Colon (tissue), 2 donors: ENCODE data around the gene N4BP2.

ENCODE experiments used
- FAIRE-seq: peaks from 2 replicates; lab custom pipeline; 2012; peaks lifted over from hg19 to GRCh38; lab: Jason Lieb, UNC
- donor health status: control.
- donor health status: control.

N4BP2 gene

GRCh38 chr4:40192114-40193015 lies 135.7 kb downstream of the N4BP2 start:
- FAIRE-seq: no peak

GRCh38 chr4:40193016-40193571 lies 136.4 kb downstream of the N4BP2 start:
- no peak for FAIRE-seq

DNA sequence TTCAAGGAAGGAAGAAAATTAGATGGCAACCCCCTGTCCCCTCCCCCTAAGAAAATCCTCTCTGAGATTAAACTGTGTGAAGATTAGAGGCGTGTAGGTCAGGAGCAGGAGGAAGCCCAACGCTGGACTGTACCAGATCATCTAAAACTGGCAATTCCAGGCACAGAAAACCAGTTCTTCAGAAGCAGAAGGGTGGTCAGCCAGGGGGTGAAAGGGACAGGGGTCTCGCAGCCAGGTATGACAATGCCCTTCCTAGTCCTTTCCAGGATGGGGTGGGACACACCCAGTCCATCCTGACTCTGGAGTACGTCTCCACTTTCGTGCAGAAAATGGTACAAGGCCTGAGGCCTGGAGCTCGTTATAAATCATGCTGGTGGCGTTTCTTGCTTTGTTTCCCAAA lies 136.9 kb downstream of the N4BP2 start:
- FAIRE-seq: no peak

DNA sequence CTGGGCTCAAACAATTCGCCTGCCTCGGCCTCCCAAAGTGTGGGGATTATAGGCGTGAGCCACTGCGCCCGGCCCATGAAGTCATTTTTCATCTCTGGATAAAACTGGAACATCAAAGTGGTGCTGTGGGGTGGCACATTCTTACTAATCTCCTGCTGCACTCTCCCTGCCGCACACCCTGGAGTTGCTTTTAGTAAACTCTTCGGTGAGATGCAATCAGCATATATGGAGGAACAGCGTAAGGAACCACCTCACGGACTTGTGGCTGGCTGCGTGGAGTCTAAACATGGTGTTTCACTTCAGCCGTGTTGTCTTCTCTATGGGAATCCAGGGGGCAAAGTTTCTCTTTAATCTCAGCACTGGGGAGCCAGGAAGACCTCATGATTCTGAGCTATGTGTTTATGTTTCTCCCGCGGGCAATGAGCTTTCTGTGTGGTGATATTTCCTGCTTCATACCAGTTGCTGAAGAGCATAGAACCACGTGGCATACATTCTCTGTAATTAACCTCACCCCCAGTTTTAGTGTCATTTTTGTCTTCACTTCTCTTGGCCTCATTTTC lies 138.0 kb downstream of the N4BP2 start:
- FAIRE-seq: no peak

- FAIRE-seq: no peak
These were observed 138.8 kb downstream of the N4BP2 start for GRCh38 chr4:40195182-40196177.

GRCh38 chr4:40196272-40196671 lies 139.6 kb downstream of the N4BP2 start:
- no peak for FAIRE-seq

DNA sequence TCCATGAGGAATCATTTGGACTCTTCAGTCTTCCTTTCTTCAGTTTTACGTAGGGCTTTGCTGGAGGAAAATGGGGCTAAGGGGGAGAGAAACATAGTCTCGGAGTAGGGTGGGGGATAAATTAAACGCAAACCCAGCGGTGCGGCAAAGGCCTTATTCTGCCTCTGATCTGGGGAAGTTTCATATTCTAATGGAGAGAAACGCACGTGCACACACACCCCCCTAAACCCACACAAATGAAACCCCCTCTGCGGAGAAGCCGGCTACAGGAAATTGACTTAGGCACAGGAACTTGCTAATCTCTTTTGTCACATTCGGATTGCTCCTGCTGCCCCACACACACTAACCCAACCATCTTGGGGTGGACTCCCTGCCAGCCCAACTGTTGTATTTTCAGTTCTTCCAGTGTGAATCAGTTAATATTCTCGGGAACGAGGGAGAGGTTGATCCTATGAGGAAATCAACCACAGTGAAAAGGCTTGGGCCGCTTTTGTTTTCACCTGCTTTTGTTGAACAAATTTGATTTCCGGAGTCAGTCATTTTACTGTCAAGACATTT lies 140.2 kb downstream of the N4BP2 start, which contains the start of gene RHOH:
Gene RHOH, plus strand, starts transcription at position 308 of the 558 bp plus-strand sequence. CDS start 46,356 bp downstream, outside the sequence.
- no peak for FAIRE-seq

DNA sequence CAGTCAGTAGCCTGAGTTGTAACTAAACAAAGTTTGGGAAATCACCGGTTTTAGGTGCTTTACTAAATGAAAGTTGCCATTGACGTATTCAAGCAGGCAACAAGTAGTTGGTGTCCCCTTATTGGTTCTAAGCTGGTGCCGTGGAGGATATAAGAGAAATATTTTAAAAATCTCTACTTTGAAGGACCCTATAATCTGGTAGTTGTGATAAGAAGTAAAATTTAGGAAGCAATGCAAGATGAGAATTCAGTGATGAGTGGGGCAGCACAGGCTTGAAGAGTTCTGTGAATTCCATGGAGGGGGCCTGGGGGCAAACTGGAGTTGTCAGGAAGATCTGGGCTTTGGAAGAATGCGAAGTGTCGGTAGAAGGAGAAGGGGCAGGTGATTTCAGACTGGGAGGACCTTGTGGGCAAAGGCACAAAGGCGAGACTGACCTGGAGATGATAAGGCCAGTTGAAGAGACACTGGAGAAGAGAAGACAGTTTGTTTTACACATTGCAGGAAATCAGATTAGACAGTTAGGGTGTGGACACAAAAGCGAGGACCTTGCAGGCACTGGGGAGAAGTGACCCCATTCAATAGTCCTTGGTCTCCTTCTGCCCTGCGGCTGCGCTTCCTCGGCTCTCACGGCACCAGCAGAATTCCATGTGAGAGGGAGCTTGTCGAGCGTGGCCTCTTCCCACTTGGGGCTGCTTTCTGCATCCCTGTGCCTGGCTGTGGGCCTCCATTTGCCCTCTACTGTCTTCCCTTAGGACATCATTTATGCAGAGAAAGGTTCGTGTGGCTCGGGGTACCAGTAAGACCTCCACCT lies 141.4 kb downstream of the N4BP2 start:
- no peak for FAIRE-seq

GRCh38 chr4:40199179-40199670 lies 142.6 kb downstream of the N4BP2 start:
- FAIRE-seq: no peak

DNA sequence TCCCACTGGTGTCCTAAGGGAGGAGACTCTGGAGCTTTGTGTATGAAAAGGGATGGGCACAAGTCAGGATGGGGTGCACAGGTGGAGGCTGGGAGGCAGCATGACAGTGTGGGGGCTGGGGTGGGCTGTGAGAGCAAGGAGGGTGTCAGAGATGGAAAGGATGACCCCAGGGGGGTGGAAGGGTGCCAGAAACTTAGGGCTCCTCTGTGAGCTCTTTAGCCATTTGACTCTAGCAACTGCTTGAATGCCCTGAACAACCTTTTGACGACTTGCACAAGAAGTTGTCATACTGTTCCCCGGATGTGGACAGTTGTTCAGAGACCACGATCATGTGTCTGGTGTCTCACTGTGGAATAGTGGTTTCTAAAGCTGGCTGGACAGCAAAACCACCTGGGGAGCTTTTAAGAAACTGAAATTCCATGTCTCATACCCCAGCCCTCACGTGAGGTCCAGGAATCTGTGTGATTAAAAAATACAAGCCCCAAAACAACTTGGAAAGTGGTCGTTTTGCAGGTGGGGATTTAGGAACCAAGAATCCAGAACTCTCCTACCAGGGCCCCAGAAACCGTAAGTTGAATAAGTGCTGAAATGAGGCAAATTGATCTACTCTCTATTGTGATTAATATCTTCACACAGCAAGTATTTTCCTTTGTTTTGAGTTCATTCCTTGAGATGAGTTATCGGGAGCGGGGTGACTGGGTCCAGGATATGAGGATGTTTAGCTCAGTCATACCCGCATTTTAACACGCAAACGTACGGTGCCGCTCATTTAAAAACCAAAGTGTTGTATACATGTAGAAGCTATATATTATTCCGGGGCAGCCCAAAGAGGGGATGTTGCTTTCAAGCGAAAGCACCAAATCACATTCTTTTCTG lies 143.6 kb downstream of the N4BP2 start:
- no peak for FAIRE-seq

DNA sequence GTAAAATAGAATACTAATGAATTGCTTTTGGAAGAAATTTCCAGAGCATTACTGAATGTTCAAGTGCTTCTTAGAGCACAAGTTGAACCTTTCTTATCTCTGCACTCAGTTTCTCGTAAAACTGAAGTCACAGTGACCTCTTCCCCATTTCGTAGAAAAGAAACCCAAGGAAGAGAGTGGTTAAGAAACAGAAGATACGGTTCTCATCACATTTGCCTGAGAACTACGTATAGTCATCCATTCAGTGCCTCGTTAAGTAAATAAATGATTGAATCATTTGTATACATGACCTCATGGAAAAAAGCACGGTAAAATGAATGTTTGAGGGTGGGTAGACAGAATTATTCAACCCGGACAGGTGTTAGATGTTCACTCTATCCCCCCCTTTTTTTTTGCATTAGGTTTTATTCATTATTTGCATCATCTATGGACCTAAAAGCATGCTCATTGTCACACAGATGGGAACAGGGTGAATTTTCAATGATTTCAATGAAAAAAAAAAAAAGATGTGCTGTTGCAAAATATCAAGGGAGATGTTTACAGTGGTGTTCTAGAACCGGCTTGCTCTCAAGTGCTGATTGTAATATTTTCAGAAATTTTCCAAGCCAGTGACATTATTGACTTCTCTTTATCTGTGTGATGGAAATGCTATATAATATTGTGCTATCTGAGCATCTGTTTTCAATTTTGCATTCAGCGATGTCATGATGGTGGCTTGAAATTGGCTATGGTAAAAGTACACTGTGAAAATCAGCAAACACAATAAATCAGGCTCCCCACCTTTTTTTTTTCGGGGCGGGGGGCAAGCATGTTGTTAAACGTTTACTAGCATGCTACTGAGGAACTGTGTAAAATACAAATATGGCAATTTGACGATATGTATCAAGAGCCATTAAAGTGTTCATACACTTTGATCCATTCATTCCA lies 144.5 kb downstream of the N4BP2 start:
- FAIRE-seq: no peak

- no peak for FAIRE-seq
These were observed 145.2 kb downstream of the N4BP2 start for GRCh38 chr4:40201898-40202297.

DNA sequence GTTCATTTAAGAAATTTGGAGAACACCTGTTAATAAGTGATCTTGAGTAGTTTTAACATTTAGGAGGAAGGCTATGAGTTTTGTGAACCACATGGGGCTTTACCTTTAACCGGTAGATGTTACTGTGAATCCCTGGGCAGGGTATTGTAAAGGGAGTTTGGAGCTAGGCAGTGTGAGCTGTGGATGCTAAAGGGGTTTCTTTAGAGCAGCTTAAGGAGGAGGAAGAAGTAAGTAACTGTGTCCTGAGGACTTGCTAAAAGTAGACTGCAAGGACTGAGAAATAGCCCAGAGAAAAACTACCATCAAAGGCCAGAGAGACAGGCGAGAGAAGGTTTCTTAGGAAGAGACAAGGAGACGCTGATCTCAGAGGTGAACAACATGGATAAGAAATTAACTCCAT lies 145.8 kb downstream of the N4BP2 start:
- FAIRE-seq: no peak

DNA sequence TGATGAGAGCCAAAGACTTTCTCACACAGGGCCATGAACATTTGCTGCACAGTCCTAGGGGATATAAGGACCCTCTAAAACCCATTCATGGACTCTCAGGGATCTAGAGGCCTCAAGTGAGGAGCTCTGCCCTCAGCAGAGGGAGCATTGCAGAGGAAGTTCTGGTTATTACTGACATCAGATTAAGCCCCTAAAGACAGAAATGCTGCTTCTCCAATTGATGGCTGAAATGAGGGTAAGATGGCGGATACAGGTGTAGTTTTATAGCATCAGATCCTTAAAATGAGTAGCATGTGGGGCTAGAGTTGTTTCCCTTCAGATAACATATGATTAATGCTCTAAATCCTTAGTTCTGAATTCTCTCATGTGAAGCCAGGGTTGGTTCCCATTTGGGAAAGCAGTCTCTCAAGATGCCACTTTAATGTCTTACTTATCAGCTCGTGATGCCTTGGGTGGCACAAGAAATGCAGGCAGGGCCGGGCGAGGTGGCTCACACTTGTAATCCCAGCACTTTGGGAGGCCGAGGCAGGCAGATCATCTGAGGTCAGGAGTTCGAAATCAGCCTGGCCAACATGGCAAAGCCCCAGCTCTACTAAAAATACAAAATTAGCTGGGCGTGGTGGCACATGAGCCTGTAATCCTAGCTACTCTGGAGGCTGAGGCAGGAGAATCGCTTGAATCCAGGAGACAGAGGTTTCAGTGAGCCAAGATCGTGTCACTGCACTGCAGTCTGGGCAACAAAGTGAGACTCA lies 148.0 kb downstream of the N4BP2 start:
- no peak for FAIRE-seq

DNA sequence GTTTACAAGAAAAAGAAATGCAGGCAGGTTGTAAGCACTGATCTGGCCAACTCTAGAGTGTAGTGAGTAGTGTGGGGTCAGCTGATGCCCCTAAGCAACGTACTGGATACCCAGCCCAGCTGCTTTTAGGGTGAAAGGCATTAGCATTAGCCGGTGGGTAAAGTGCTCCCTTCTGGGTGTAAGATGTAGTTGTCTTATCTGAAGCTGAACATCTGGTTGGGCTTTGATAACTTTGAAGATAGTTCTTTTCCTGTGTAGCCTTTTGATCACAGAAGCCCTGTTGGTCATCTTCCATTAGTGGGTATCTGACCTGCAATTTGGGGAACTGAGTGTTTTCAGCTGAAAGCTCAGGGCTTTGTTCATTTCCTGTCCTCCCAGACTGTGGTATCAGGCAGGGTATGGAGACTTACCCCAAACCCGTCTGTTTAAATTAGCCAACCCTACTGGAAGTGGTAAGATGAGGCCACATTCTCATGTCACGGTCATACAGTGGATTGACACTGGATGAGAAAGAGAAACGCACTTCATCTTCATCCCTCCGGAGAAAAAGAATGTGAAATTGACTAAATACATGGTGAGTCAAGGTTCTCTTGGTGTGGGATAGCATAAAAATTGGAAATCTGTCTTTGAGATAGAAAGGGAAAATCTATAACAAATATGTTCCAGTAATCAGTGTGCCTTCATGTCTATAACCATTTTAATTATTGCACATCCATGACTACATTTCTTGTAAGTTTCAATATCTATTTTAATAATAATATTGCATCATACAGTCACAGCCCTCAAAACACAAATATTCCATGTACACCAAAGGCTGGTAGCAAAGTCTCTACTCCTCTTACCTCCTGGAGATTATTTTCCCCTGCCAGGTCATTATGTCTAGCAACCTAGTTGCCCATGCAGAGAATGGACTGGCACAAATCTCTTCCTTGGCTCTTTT lies 148.9 kb downstream of the N4BP2 start:
- no peak for FAIRE-seq

GRCh38 chr4:40206426-40206825 lies 149.8 kb downstream of the N4BP2 start:
- no peak for FAIRE-seq
